Stimulated activated CD4-positive, alpha-beta T cell treated with anti-CD3 and anti-CD28 coated beads, Interleukin-1b, Interleukin-23, amount 100 ng/mL, for 4 hours (primary cell): ENCODE data around the gene TFEB.

Experiments
- DNase-seq, 2 donors: peaks; one replicate each; pipeline ENCODE4 v3.0.0-alpha.2; 2020; ENCODE audit warnings: low read depth in 2 of 2

Gene TFEB

GRCh38 chr6:41638935-41639808 lies 96.2 kb downstream of the TFEB start:
- no peak for DNase-seq

- no peak for DNase-seq
Measured at GRCh38 chr6:41638002-41638934, 97.1 kb downstream of the TFEB start, which contains the start of gene MDFI. TSS of gene MDFI (plus strand) at chr6:41638468. CDS start at chr6:41638750, 282 bp downstream.

- no peak for DNase-seq
Measured at GRCh38 chr6:41637194-41638001, 98.0 kb downstream of the TFEB start.

GRCh38 chr6:41636833-41637193 lies 98.6 kb downstream of the TFEB start:
- no peak for DNase-seq

- DNase-seq = no peak
Measured at GRCh38 chr6:41635365-41635764, 100.0 kb downstream of the TFEB start.

GRCh38 chr6:41634657-41635056 lies 100.8 kb downstream of the TFEB start:
- DNase-seq = no peak
